GM21723 (cell line): Measurements from ENCODE around the gene PLAAT5.
"Not testable (repeated sequence)": the region's sequence is repeated elsewhere in the genome, so short reads cannot be mapped to it uniquely, and the experiment has no call there.

Experiments used
- ATAC-seq: cut with Tn5 transposase; IDR thresholded peaks from one replicate; pipeline ENCODE4 v1.9.1; 2021; ENCODE audit warnings: mild to moderate bottlenecking, moderate library complexity; ENCODE audit not compliant: unreplicated experiment

Gene PLAAT5

DNA sequence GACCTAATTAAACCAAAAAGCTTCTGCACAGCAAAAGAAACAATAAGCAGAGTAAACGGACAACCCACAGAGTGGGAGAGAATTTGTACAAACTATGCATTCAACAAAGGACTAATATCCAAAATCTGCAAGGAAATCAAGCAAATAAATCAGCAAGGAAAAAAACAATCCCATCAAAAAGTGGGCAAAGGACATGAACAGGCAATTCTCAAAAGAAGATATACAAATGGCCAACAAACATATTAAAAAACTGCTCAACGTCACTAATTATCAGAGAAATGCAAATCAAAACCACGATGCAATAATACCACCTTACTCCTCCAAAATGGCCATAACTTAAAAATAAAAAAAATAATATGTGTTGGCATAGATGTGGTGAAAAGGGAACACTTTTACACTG lies 5.2 kb downstream of the PLAAT5 start:
- no peak for ATAC-seq

DNA sequence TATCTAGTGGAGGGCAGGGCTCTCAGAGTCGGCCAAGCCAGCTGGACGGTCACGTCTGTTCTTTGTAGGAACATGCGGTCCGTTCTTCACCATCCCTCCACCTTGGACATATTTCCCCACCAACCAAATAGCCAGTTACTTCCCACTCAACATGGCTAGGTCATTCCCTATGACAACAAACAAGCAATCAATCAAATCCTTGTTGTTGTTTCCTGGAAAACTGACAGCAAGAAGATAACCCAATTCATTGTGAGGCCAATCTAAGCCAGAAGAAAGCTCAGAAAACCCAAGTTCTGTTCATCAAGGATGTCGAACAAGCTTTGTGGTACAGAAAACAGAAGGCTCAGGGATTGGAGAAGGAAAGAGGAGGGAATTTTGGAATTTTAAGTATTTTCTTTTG lies 10.9 kb downstream of the PLAAT5 start:
- ATAC-seq = no peak

DNA sequence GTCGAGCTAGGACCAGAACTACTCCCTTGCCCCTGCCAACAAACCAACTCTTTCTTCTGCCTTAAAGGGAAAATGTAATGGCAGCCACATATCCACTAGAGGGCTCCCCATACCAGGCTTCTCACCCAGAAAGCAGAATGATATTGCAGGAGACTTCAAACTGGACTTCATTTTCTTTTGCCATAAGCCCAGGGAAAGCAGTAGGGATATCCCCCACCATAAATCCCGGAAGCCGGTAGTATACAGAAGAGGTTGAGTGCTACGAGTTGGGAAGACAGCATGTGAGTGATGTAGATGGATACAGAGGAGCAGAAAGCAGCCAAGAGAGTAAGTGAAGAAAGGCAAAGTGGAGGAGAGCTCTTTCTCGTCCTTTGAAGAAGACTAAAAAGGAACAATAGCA lies 12.1 kb downstream of the PLAAT5 start:
- ATAC-seq = no peak

DNA sequence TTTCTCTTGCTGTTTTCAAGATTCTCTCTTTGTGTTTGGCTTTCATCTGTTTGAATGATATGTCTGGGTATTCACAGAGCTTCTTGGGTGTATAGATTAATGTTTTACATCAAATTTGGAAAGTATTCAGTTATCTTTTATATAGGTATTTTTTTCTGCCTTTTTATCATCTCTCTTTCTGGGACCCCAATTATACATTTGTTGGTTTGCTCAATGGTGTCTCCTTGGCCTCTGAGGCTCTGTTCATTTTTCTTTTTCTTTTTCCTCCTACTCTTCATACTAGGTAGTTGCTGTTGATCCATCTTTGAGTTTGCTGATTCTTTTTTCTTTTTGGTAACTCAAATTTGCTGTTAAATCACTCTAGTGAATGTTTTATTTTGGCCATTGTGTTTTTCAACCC lies 14.3 kb downstream of the PLAAT5 start:
- ATAC-seq = no peak

DNA sequence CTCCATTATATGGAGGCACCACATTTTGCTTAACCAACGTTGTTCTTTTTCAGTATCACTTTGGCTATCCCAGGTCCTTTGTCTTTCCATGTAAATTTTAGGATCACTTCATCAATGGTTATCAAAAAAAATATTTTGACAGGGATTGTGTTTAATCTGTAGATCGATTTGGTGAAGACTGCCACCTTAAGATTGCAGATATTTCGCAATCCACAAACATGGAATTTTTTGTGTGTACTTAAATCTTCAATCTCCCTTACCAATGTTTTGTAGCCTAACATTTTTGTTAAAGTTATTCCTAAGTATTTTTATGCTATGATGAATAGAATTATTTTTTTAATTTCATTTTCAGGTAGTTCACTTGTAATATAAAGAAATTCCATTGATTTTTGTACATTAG lies 18.6 kb downstream of the PLAAT5 start:
- ATAC-seq = no peak

DNA sequence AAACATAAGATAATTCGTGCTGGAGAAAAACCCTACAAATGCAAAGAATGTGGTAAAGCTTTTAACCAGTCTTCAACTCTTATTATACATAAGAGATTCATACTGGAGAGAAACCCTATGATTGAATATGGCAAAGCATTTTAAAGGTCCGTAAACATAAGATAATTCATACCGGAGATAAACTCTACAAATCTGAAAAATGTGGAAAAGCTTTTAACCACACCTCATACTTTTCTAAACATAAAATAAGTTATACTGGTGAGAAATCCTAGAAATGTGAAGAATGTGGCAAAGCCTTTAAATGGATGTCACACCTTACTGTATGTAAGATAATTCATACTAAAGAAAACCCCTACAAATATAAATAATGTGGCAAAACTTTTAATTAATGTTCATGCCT lies 20.7 kb downstream of the PLAAT5 start:
- ATAC-seq = no peak

DNA sequence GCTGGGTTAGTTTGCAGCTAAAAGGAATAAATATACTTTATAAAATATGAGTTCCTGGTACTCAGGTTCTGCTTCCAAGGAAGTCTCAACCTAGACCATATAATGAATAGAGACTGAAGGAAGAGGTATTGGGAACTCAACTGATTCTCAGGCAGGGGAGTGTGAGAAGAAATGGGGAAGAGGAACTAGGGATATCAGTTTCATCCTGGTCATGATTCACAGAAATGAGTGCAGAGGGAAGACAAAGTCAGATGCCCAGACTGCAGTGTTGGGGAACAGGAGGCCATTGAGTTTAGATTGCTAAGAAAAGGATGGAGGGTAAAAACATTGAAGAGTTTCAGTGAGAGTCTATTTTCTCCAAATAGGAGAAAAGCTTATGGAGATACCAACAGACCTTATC lies 28.8 kb downstream of the PLAAT5 start:
- no peak for ATAC-seq

DNA sequence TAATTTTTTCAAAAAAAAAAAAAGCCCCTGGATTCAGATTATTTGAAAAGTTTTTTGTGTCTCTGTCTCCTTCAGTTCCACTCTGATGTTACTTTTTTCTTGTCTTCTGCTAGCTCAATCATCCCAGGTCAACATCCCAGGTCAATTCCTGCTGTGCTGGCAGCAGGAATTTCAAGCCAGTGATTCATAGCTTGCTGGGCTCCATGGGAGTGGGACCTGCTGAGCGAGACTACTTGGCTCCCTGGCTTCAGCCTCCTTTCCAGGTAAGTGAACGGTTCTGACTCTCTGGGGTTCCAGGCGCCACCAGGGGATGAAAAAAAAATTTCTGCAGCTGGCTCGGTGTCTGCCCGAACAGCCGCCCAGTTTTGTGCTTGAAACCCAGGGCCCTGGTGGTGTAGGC lies 31.4 kb downstream of the PLAAT5 start:
- no peak for ATAC-seq

DNA sequence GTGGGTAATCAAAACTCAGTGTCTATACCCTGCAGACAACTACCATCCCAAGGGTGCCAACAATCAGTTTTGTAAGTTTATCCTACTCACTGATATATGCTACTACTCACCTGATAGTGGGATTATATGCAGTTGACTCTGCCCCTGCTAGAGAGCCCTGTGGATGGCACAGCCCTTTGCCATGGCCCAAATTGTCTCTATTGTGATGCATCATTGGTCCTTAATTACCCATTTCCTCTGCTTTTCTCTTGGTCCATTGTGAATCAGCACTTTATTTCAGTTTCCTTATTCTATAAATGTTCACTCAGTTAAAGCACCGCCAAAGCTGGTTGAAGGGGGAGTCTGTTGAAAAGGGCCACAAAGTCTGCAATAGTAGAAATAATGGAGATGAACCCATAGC lies 42.3 kb downstream of the PLAAT5 start:
- ATAC-seq = no peak

DNA sequence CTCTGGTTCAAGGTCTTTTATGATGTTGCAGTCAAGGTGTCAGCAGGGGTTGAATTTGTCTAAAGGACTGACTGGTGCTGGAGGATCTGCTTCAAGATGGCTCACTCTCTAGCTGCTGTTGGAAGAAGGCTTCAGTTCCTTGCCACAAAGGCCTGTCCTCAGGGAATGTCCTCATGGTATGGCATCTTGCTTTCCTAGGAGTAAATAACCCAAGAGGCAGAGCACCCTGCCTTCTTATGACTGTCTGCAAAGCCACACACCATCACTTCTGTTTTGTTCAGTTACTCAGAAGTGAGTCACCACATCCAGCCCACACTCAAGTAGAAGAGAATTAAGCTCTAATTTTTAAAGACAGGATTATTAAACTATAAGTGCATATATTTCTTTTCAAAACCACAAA lies 45.2 kb downstream of the PLAAT5 start:
- ATAC-seq = no peak

DNA sequence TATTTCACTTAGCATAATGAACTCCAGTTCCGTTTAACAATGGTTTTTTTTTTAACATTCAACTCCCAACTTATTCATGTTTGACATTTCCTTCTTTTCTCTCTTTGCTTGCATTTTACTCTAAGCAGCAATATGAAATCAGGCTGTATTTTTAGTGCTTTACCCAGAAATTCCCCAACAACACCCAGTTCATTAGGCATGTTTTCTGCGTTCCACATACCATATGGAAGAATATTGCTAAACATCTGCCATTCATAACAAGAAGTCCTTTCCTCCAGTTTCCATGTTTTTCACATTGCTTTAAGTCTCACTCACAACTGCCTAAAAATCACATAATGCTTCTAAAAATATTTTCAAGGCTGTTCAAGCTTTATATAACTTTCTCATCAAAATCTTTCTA lies 45.8 kb downstream of the PLAAT5 start:
- no peak for ATAC-seq

DNA sequence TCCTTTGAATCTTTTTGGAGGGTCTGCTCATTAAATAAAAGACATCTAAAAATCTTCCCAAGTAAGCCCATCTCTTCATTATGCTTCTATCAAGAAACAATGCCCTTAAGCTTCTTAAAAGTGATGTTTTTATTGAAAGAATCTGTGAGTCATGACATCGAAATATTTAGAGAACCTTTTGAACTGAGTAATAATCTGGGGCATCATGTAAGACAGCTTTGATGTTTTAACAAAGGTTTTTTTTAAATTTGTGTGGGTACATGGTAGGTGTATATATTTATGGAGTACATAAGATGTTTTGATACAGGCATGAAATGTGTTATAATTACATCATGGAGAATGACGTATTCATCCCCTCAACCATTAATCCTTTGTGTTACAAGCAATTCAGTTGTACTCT lies 46.8 kb downstream of the PLAAT5 start:
- no peak for ATAC-seq

DNA sequence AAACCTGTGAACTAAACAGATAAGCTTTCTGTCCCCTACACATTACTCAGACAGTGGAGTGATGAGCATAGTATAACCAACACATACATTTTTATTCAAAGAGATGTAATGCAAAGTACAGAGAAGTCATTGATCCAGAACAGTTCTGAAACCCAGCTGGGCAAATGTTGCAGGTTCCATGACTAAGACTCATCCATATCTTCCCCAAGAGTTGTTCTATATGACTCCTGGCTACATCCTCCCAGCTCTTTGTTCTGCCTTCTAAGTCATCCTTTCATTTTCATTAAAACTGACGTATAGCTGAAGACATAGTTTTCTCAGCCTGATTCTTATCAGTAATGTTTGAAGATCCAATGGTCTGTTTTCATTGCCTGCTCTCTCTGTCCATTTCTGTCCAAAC lies 47.3 kb downstream of the PLAAT5 start:
- ATAC-seq = no peak

DNA sequence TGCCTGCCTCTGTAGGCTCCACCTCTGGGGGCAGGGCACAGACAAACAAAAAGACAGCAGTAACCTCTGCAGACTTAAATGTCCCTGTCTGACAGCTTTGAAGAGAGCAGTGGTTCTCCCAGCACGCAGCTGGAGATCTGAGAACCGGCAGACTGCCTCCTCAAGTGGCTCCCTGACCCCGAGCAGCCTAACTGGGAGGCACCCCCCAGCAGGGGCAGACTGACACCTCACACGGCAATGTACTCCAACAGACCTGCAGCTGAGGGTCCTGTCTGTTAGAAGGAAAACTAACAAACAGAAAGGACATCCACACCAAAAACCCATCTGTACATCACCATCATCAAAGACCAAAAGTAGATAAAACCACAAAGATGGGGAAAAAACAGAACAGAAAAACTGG lies 55.1 kb downstream of the PLAAT5 start:
- ATAC-seq = not testable (repeated sequence)

DNA sequence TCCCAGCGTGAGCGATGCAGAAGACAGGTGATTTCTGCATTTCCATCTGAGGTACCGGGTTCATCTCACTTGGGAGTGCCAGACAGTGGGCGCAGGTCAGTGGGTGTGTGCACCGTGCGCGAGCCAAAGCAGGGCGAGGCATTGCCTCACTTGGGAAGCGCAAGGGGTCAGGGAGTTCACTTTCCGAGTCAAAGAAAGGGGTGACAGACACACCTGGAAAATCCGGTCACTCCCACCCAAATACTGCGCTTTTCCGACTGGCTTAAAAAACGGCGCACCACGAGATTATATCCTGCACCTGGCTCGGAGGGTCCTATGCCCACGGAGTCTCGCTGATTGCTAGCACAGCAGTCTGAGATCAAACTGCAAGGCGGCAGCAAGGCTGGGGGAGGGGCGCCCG lies 55.6 kb downstream of the PLAAT5 start:
- not testable (repeated sequence) for ATAC-seq

DNA sequence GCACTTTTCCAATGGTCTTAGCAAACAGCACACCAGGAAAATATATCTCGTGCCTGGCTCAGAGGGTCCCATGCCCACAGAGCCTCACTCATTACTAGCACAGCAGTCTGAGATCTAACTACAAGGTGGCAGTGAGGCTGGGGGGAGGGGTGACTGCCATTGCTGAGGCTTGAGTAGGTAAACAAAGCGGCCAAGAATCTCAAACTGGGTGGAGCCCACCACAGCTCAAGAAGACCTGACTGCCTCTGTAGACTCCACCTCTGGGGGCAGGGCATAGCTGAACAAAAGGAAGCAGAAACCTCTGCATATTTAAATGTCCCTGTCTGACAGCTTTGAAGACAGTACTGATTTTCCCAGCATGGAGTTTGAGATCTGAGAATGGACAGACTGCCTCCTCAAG lies 60.2 kb downstream of the PLAAT5 start:
- ATAC-seq = not testable (repeated sequence)

DNA sequence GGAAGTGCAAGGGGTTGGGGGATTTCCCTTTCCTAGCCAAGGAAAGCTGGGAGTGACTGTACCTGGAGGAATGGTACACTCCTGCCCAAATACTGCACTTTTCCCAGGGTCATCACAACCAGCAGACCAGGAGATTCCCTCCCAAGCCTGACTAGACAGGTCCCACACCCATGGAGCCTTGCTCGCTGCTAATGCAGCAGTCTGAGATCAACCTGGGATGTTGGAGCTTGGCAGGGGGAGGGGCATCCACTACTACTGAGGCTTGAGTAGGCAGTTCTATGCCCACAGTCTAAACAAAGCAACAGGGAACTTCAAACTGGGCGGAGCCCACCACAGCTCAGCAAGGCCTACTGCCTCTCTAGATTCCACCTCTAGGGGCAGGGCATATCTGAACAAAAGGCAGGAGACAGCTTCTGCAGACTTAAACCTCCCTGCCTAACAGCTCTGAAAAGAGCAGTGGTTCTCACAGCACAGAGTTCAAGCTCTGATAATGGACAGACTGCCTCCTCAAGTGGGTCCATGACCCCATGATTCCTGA lies 62.9 kb downstream of the PLAAT5 start:
- ATAC-seq = no peak

DNA sequence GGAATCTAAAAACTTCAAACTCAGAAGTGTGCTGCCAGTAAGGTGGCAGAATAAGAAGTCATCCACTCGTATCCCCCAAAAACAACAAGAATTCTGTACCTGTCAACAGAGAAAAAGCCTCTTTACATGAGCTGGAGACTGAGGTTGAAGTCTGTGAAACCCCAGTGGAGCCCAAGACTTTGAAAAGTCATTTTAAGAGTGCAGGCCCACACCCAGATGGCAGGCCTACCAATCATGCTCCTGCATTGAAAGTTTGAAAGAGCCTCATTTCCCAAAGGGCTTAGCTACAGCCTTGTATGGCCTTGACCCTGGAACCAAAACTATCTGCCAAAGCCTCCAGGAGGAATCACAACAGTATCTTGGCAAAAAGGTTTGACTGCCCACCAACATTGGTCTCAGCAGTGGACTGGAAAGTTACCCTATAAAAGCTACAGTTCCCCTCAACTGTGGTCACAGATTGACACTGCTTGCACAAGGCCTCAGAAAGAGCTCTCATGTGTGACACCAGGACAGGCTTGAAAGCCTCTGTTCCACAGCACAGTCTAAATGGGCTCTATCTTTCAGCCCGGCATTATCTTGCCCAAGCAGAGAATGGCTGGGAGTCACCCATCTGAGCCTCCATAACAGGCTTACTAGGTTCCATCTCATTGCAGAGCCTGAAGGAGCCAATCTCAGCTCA lies 73.7 kb downstream of the PLAAT5 start:
- ATAC-seq = no peak
